NCI-H2029 treated with DMSO at 0.1 percent for 48 hours (cell line): Measurements from ENCODE around the gene MEF2A.
"Not testable (repeated sequence)": the region's sequence is repeated elsewhere in the genome, so short reads cannot be mapped to it uniquely, and the experiment has no call there.

Experiments used
- DNase-seq: peaks from one replicate; lab custom pipeline; 2025; lab: John Stamatoyannopoulos, UW

The MEF2A gene

DNA sequence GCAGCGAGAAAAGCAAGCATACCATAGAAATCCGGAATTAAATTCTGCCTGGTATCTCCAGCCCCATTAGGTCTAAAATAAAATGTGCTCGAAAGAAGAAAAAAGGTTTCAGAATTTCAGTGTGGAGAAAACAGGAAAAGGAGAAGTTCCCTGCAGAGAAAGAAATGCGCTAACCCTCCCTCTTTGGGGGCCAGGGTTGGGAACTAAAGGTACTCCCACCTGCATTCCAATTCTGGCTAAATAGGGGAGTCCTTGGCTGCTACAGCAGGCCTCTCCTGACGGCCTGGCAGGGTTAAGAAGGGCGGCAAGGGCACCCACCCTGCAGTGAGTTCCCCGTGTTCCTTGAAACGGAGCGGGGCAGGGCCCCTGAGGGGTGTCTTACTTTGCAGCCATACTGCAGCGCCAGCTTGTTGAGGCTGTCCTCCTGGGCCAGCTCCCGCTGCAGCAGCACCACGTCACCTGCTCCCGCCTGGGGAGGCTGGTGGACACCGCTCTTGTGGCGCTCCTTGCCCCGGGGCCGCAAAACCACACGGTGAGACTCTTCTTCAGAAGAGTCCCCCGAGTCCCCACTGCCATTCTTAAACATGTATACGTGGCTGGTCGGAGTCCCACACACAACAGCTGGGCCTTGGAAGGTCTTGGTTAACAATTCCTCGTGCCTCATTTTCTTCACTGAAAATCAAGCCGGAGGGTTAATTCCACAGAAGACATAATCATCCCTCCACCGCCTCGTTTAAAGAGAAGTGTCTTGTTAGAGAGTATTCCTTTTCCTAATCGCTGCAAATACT, 165.7 kb downstream of the MEF2A start:
- no peak for DNase-seq

DNA sequence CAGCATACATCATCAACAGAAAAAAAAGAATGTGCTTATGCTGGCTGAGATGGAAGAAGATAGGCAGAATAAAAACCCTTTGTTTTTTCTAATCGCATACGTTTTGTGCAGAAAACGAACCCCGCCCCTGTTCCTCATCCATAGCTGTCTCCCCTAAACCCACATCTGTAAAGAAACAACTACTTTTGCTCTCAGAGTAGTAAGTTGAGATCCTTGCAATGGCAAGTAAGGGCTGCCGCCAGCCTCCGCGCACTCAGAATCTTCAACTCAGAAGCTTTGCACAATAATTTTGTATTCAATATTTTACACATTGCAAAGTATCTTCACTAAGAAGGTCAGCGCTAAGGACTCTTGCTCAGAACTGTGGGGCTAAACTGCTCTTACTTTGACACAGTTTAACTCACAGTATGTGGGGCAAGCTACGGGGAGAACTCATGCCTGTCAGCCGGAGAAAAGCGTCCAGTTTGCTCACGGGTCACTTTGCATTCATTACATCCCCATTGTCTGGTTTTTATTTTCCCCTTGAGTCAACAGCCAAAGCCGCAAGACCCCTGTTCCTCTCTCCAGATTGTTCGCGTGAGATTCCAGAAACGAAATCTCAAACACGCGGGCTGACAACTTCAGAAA, 166.5 kb downstream of the MEF2A start:
- DNase-seq = no peak

DNA sequence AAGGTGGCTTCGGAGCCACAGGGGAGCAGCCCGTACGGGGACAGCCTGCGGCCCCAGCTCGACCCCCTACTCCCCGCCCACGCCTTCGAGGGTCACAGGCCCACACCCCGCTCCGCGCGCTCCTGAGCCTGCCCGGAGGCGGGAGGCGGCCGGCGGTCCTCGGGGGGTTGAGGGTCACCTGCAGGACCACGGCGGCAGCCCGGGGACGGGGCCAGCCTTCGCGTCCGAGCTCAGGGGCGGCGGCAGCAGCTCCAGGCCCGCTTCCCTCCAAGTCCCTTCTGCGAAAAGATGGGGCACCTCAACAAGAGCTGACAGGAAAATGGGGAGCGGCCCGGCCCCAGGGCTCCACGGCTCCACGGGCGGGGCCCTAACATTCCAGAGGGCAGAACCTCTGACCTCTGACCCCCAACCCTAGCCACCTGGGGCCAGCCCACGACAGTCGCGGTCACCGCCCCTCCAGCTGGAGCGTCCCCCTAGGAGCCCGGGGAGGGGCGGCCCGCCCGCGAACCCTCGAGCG, 167.0 kb downstream of the MEF2A start:
- no peak for DNase-seq

DNA sequence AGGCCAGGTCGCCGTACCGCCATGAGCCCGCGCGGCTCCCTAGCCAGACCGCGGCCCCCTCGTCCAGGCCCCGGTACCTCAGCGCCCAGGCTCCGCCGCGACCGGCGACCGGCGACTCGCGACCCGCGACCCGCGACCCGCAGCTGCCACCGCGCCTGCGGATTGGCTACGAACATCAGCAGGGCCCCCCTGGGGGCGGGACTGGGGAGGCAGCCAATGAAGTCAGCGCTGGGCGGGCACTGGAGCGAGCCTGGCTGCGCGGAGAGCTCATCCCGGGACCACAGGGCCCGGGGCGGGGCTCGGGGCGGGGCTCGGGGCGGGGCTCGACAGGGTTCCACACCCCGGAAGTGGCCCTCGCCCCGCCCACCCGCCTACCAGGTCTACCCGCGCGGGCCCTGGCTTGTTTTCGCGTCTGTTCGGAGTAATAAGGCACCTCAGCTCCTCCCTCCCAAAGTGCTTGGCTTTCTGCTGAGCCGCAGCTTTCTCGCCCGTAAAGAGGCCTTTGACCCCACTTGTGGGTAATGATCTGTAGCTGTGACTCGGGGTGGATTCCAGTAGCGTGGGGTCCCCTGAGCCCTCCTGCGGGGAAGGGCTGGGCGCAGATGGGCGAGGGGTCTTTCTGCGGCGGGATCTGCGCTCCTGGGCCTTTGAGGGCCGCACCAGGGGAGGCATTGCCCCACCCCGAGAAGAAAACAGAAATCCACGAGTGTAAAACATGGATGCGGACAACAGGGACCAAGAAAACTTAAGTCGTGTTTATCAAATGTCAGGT, 167.7 kb downstream of the MEF2A start, which contains the start of gene LYSMD4:
LYSMD4 (minus strand) TSS at position 170 of the 772 bp plus-strand sequence. CDS start 1,438 bp downstream, outside the sequence.
- DNase-seq = peak; percentile 58

DNA sequence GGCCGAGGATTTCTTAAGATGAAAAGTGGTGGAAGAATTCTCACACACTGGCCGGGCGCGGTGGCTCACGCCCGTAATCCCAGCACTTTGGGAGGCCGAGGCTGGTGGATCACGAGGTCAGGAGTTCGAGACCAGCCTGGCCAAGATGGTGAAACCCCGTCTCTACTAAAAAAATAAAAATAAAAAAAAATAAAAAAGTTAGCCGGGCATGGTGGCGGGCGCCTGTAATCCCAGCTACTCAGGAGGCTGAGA, 168.2 kb downstream of the MEF2A start:
- not testable (repeated sequence) for DNase-seq

DNA sequence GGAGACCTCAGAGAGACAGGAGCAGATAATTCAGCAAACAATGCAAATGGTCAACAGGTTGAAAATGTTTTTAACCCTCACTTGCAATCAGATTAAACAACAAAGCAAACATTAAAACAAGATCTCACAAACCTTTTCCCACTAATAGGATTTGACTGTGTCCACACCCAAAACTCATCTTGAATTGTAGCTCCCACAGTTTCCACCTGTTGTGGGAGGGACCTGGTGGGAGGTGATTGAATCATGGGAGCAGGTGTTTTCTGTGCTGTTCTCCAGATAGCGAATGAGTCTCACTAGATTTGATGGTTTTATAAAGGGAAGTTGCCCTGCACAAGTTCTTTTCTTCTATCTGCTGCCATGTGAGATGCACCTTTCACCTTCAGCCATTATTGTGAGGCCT, 168.8 kb downstream of the MEF2A start:
- no peak for DNase-seq

DNA sequence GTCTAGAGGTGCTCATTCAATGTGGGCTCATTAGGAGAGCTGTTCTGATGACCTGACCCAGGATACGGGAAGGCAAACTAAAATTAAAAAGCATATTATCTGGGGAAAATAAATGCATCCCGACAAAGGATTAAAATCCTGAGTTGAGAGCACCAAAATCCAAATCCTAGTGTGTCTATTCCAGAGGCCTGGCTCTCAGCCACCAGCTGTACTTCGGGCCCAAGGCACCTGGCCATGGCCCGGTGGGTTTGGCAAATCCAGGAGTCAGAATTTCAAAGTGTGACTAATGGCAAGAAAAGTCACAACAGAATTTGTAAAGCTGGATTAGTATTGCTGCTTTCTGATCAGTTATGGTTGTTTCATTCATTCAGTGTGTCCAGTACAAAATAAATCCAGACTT, 170.1 kb downstream of the MEF2A start:
- no peak for DNase-seq

DNA sequence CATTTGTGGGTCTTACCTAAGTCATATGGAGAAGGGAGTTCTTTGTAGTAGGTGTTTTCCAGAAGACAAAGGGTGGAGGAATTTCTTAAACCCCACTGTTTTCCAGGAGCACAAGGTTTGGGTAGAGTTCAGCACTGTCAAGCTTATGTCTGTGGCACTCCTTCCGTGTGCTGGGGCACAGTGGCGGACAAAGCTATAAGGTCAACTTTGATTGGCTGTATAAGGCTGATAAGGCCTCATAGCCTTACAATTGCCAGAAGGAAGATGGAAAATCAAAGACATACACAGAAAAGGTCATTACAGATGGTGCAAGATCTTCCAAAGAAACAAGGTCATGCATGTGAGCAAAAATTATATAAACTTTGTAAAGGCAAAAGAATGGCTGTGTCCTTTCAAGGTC, 170.9 kb downstream of the MEF2A start:
- DNase-seq = no peak

DNA sequence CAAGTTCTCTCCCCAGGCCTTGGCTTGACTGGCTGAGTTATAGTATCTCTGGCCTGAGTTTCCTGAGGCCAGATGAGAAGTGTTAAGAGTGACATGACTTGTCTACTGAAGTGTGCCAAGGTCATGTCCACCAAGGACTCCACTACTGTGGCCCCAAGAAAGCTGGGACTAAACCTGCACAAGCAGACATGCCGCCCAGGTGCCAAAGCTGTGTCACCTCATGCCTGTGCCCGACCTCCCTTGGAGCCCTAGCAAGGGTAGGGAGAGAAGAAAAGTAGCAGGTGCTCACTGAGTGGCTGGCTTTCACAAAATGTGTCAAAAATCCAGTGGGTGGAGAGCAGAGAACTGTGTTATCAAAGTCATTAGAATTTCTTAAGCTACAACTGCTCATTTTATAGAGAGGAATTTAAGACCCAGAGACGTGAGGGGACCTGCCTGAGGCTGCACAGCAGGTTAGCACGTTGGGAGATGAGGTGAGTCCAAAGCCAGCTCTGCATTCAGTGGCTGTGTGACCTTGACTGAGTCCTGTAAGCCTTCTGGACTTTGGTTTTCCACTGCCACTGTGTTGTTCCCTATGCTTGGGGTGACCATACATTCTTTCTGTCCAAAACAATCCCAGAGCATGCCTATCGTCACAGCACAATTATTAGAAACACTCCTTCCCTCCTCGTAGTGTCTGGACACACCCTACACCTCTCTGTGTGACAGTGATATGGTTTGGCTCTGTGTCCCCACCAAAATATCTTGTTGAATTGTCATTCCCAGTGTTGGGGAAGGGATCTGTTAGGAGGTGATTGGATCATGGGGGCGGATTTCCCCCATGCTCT, 172.4 kb downstream of the MEF2A start:
- no peak for DNase-seq

DNA sequence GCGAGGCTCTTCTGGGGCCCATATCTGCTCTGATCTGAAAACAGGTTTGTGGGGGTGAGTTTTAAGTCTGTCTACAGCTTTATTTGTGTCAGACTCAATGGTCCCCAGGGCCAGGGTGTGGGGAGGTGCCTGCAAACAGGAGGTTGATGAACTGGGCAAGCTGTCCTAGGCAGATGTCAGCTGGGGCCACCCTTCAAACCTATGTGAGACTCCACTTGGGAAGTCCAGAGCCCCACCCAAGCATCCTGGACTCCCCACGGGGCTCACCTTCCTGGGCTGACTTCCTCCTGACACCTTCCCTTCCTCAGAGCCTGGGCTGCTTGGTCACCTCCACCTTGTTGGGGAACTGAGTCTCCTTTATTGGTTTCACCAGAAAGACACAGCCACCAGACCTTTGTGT, 176.1 kb downstream of the MEF2A start:
- DNase-seq = no peak

DNA sequence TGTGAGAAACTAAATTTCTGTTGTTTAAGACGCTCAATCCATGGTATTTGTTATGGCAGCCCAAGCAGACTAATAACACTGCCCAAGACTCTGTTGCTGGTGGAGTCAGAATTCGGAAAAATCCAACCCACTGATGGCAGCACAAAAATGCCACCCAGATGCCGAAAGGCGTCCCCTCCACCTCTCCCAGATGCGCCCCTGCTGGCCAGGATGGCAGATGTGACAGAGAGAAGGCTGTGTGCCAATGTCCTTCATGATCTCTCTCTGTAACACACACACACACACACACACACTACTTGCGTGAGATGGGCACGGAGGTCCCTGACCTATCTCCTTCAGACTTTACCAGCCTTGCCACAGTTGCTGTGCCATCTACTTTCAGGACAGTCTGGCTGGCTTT, 178.4 kb downstream of the MEF2A start:
- DNase-seq = no peak

DNA sequence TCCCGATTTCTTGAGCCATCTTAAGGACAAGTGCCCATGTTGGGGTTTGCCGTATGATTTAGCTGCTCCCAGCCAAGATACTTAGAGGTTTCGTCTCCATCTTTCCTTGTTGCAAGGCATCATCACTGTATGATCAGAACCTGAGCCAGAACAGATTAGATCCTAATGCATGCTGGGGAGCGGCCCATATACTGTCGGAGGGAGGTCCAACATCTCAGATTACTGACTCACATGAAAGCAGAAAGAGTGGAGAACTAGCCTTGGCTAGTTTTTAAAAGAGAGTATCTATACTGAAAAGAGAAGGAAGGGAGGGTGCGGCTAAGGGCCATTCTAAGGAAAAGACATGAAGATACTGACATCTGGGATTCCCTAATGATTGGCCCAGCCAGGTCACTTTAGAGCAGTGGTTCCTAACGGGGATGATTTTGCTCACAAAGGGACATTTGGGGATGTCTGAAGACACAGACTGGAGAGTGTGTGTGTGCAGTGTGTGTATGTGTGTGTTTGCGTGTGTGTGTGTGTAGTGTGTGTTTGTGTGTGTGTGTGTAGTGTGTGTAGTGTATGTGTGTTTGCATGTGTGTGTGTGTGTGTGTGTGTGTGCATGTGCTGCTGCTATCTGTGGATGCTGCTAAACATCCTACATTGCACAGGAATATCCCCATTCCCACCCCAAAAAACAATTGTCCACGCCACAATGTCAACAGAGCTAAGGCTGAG, 179.7 kb downstream of the MEF2A start:
- DNase-seq = no peak

DNA sequence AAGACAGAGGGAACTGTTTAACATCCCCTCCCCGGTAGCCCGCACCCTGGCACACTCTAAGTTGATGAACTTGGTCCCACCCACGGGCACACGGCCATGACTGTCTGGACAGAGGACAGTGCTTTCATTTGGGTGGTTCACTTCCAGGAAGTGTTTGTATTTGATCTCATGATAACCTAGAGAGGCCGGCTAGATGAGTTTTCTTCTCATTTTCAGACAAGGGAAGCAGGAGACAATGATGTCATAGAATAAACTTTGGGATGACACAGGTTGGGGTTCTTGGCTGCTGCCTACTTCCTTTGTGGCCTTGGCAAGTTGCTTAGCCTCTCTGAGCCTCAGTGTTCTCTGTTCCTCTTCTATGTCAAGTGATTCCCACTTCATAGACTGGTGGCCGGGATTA, 183.6 kb downstream of the MEF2A start:
- no peak for DNase-seq

DNA sequence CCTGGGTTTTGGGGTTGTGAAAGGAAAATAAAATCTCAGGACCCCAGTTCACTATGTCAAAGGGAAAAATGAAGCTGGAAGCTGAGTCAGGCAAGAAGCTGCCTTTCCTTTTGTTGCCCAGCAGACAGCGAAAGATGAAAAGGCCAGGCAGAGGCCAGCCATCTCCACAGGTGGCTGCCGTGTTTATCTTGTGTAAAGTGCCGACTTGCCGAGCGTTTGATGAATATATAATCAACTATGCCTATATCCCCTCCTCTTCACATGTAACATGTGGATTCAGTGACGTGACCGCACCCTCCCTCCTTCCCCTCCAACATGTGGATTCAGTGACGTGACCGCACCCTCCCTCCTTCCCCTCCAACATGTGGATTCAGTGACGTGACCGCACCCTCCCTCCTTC, 184.5 kb downstream of the MEF2A start:
- not testable (repeated sequence) for DNase-seq

DNA sequence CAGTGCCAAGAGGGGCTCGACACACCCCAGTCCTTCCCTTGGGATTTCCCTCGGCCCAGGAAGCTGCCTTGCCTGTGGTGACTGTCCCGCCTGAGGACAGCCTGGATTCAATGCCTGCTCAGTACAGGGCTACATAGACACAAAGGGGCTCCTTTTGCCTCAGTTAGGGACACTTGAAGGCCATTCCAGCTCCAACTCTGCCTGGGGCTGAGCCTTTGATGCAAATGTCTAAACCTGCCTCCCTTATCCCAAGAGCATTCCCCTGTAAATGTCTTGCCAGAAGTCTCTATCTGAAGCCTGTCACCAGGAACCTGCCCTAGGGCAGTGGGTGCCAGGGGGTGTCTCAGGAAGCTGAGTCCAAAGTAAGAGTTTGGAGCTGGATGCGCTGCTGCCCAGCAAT, 186.8 kb downstream of the MEF2A start:
- no peak for DNase-seq

DNA sequence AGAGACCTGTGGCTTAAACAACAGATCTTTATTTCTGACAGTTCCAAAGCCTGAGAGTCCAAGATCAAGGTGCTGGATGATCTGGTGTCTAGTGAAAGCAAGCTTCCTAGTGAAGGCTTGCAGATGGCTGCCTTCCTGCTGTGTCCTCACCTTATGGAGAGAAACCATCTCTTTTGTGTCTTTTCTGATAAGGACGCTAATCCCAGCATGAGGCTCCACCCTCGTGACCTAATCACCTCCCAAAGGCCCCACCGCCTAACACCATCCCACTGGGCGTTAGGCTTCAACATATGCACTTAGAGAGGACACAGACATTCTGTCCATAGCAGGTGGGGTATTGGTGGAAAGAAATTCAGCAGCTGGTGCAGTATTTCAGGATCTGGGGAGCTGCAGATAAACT, 187.3 kb downstream of the MEF2A start:
- DNase-seq = no peak

DNA sequence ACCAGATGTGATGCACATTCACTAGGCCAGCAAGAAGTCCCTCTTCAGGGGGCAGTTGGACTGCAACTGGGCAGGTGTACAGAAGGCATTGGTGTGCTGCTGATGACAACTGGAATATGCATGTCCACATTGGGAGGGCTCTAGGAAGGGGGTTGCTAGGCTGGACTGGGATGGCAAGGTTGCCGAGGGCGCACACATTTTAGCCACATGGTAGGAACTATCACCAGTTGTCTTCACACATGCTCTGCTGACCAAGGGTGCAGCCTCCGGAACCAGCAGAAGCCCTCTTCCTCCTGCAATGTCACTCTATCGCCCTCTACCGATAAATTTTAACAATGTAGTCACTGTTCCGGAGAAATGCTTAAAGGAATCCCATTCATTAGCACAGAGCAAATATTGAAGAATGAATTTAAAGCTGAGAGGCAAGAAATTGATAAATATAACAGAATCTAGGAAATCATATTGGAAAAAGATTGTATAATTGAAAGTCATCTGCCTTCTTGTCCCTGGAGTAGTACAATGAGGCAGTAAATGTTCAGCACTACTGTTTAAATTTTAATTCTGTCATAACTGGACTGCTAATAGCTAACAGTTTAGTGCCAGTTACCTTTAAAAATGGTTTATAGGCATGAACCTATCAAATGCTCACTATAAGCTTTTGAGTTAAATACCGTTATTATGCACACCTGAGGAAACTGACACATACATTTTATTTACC, 190.1 kb downstream of the MEF2A start:
- peak; percentile 18 for DNase-seq

DNA sequence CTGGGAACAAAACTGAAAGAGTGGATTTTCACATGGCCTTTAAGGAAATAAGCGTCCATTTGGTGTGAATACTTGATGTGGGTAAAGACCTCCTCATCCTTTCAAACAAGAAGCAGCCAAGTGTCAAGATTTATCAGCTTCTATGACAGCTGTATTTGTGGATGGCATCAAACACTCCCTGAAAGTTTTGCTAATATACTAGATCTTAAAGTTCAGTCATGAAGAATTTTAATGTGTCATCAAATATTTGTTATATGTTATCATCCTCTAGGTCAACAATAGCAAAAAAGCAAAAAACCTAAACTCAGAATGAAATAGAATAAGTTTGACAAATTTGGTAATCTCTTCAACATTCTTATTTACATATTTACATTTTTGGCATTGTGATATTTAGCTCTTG, 196.5 kb downstream of the MEF2A start:
- DNase-seq = no peak

DNA sequence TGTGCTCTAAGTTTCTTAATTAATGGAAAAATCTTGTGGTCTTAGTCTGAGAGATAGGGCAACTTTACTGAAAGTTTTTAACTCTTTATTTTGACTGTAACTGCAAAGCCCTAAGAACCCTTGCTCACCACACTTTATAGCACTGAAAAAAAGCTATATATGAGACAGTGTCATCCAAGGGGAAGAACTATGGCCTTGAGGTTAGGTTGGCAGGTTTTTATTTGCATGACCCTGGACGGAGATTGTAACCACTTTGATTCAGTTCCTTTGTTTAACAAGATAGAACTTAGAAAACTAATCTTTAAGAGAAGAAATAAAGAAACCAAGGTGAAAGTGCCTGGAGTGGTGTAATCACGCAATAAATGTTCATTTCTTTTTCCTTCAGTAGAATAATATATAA, 198.0 kb downstream of the MEF2A start:
- no peak for DNase-seq

DNA sequence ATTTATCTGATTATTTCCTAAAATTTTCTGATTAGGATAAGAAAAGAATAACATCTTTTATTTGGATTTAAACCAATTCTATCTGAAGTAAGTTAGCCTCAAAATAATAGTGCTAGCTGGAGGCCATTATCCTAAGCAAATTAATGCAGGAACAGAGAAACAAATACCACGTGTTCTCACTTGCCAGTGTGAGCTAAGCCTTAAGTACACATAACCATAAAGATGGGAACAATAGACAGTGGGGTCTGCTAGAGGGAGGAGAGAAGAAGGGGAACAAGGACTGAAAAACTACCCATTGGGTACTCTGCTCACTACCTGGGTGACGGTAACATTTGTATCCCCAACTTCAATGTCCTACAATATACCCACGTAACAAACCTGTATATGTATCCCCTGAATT, 198.7 kb downstream of the MEF2A start:
- no peak for DNase-seq
